Neural progenitor cell (in vitro differentiated cells): ENCODE data around the gene PARD3B. TPM values are rescaled to one million over a fixed set of nuclear protein-coding genes. Genes with fewer than 3 reads are reported as not detected.

Experiments used
- DNase-seq: peaks from one replicate; pipeline ENCODE4 v3.0.0-alpha.2; 2016; ENCODE audit warnings: low spot score
- H2AFZ ChIP-seq: fragments of 200-600 bp; sonication (generic); replicated peaks from 2 replicates; pipeline ENCODE4 v1.6.1; 2016; ENCODE audit warnings: antibody characterized with exemption
- H3F3A ChIP-seq: fragments of 200-600 bp; sonication (generic); 2 replicates; pipeline ENCODE4 v1.6.1; 2016; ENCODE audit warnings: antibody characterized with exemption, low read depth
- H3K27ac ChIP-seq: fragments of 200-600 bp; sonication (generic); 2 replicates; pipeline ENCODE4 v1.5.1; 2016; ENCODE audit warnings: mild to moderate bottlenecking
- H3K27me3 ChIP-seq: fragments of 200-600 bp; sonication (generic); 2 replicates; pipeline ENCODE4 v1.6.1; 2016; ENCODE audit warnings: mild to moderate bottlenecking, moderate library complexity
- H3K36me3 ChIP-seq: fragments of 200-600 bp; sonication (generic); 2 replicates; pipeline ENCODE4 v1.5.1; 2016
- H3K4me1 ChIP-seq: fragments of 200-600 bp; sonication (generic); 2 replicates; pipeline ENCODE4 v1.6.1; 2016; ENCODE audit warnings: mixed run types
- H3K4me2 ChIP-seq: fragments of 200-600 bp; sonication (generic); 2 replicates; pipeline ENCODE4 v1.6.1; 2016
- H3K4me3 ChIP-seq: fragments of 200-600 bp; sonication (generic); 2 replicates; pipeline ENCODE4 v1.5.1; 2016
- H3K79me2 ChIP-seq: fragments of 200-600 bp; sonication (generic); 2 replicates; pipeline ENCODE4 v1.6.1; 2016; ENCODE audit warnings: low read depth
- H3K9ac ChIP-seq: fragments of 200-600 bp; sonication (generic); 2 replicates; pipeline ENCODE4 v1.6.1; 2016
- H3K9me3 ChIP-seq: fragments of 200-600 bp; sonication (generic); 2 replicates; pipeline ENCODE4 v1.5.1; 2016; ENCODE audit warnings: low read depth
- H4K20me1 ChIP-seq: fragments of 200-600 bp; sonication (generic); 2 replicates; pipeline ENCODE4 v1.6.1; 2016; ENCODE audit warnings: low read depth
- H3K27ac Mint-ChIP-seq: 3 replicates; pipeline ENCODE4 v1.8.0; 2021; ENCODE audit warnings: mixed read lengths
- H3K27me3 Mint-ChIP-seq: 2 replicates; pipeline ENCODE4 v1.8.0; 2022; ENCODE audit warnings: low read depth, mild to moderate bottlenecking, inconsistent platforms, moderate library complexity, mixed read lengths; ENCODE audit not compliant: insufficient read depth
- H3K36me3 Mint-ChIP-seq: 3 replicates; pipeline ENCODE4 v1.8.0; 2021; ENCODE audit warnings: mixed read lengths
- H3K4me1 Mint-ChIP-seq: 3 replicates; pipeline ENCODE4 v1.8.0; 2021; ENCODE audit warnings: mixed read lengths
- H3K4me3 Mint-ChIP-seq: 3 replicates; pipeline ENCODE4 v1.8.0; 2021; ENCODE audit warnings: mild to moderate bottlenecking, moderate library complexity, mixed read lengths
- H3K9me3 Mint-ChIP-seq: 3 replicates; pipeline ENCODE4 v1.8.0; 2020; ENCODE audit warnings: mixed read lengths
- CTCF ChIP-seq: fragments of 200-600 bp; sonication (generic); IDR thresholded peaks from 2 replicates; pipeline ENCODE4 v1.5.1; 2017; ENCODE audit warnings: antibody characterized with exemption, mild to moderate bottlenecking
- EZH2 ChIP-seq: fragments of 200-600 bp; sonication (generic); IDR thresholded peaks from 2 replicates; pipeline ENCODE4 v1.6.1; 2017; ENCODE audit warnings: antibody characterized with exemption, mild to moderate bottlenecking, moderate library complexity
- EZH2phosphoT487 ChIP-seq: fragments of 200-600 bp; sonication (generic); IDR thresholded peaks from 2 replicates; pipeline ENCODE4 v1.6.1; 2017; ENCODE audit warnings: antibody characterized with exemption
- total RNA-seq: library from RNA; depleted of rRNA; stranded (reverse); fragments of >200 nt; gene quantifications from 2 replicates; pipeline ENCODE4 v1.2.3, GENCODE V29; 2015; ENCODE audit warnings: low replicate concordance

The PARD3B gene
- total RNA-seq, 1 donor from 2014 or later = 8.4 TPM

- H3K4me3 ChIP-seq = no peak overlapping the region
- Mint-ChIP-seq H3K27me3 (no peaks in the 10 kb centered on the region), H3K9me3 (peaks cover 3% of the 10 kb centered on the region), H3K36me3 (no peaks in the 10 kb centered on the region), H3K27ac (no peak overlapping the region), H3K4me3 (no peak overlapping the region), H3K4me1 (no peaks in the 10 kb centered on the region)
- no peak overlapping the region for H3K4me2 ChIP-seq
- no peaks in the 10 kb centered on the region for H4K20me1 ChIP-seq
- no peaks in the 10 kb centered on the region for H3K4me1 ChIP-seq
- no peak overlapping the region for H3K9ac ChIP-seq
- no peak overlapping the region for H2AFZ ChIP-seq
- no peaks in the 10 kb centered on the region for H3K27me3 ChIP-seq
- no peaks in the 10 kb centered on the region for H3K79me2 ChIP-seq
- DNase-seq = no peak
- TF ChIP-seq EZH2phosphoT487 (no peak), CTCF (no peak), EZH2 (no peak)
- H3K27ac ChIP-seq = no peak overlapping the region
- H3K9me3 ChIP-seq = no peaks in the 10 kb centered on the region
- H3K36me3 ChIP-seq = no peaks in the 10 kb centered on the region
- no peaks in the 10 kb centered on the region for H3F3A ChIP-seq
These were observed 318.1 kb downstream of the PARD3B start for GRCh38 chr2:204863336-204863735.

GRCh38 chr2:204869132-204869823, 324.0 kb downstream of the PARD3B start:
- Mint-ChIP-seq H3K27ac (no peak overlapping the region), H3K27me3 (no peaks in the 10 kb centered on the region), H3K9me3 (no peaks in the 10 kb centered on the region), H3K36me3 (no peaks in the 10 kb centered on the region), H3K4me1 (peaks cover 2% of the 10 kb centered on the region), H3K4me3 (no peak overlapping the region)
- Histone ChIP-seq H3K27me3 (no peaks in the 10 kb centered on the region), H3F3A (no peaks in the 10 kb centered on the region), H2AFZ (no peak overlapping the region), H3K4me2 (no peak overlapping the region), H3K79me2 (no peaks in the 10 kb centered on the region), H3K9ac (no peak overlapping the region), H3K4me3 (no peak overlapping the region), H4K20me1 (no peaks in the 10 kb centered on the region), H3K4me1 (no peaks in the 10 kb centered on the region), H3K27ac (no peak overlapping the region), H3K36me3 (no peaks in the 10 kb centered on the region), H3K9me3 (no peaks in the 10 kb centered on the region)
- DNase-seq = no peak
- TF ChIP-seq EZH2phosphoT487 (no peak), CTCF (no peak), EZH2 (no peak)

- no peaks in the 10 kb centered on the region for H3K36me3 Mint-ChIP-seq
- no peaks in the 10 kb centered on the region for H3K4me1 ChIP-seq
- no peak overlapping the region for H2AFZ ChIP-seq
These were observed 324.8 kb downstream of the PARD3B start for GRCh38 chr2:204870053-204870452.

More at GRCh38 chr2:204870053-204870452, 324.8 kb downstream of the PARD3B start:
- no peak overlapping the region for H3K27ac Mint-ChIP-seq
- no peaks in the 10 kb centered on the region for H3K9me3 ChIP-seq
- H3K27me3 ChIP-seq = no peaks in the 10 kb centered on the region
- H3K27me3 Mint-ChIP-seq = no peaks in the 10 kb centered on the region
- H3K36me3 ChIP-seq = no peaks in the 10 kb centered on the region
- H3F3A ChIP-seq = no peaks in the 10 kb centered on the region
- H3K79me2 ChIP-seq = no peaks in the 10 kb centered on the region
- no peaks in the 10 kb centered on the region for H3K9me3 Mint-ChIP-seq
- H3K4me1 Mint-ChIP-seq = peaks cover 2% of the 10 kb centered on the region
- H3K9ac ChIP-seq = no peak overlapping the region
- no peak overlapping the region for H3K27ac ChIP-seq
- no peaks in the 10 kb centered on the region for H4K20me1 ChIP-seq
- TF ChIP-seq EZH2 (no peak), EZH2phosphoT487 (no peak), CTCF (no peak)
- no peak overlapping the region for H3K4me2 ChIP-seq
- no peak overlapping the region for H3K4me3 Mint-ChIP-seq
- no peak for DNase-seq
- no peak overlapping the region for H3K4me3 ChIP-seq
